Measurements from ENCODE around the gene TSGA10. TPM values are rescaled to one million over a fixed set of nuclear protein-coding genes. Genes with fewer than 3 reads are reported as not detected.
"Not testable (repeated sequence)": the region's sequence is repeated elsewhere in the genome, so short reads cannot be mapped to it uniquely, and the experiment has no call there.

The TSGA10 gene
- total RNA-seq, 2 experiments from 2014 or later: 3.8 to 10.8 TPM

GRCh38 chr2:99067871-99068625, 86.7 kb downstream of the TSGA10 start:
- Histone ChIP-seq H4K20me1 (ENCODE audit: insufficient read depth, low read length) (no peaks in the 10 kb centered on the region), H3K9me3 (ENCODE audit: low read length) (no peaks in the 10 kb centered on the region), H3K9me2 (ENCODE audit: insufficient read depth, low read length) (no peaks in the 10 kb centered on the region), H3K27ac (ENCODE audit: low read depth, low read length, poor library complexity, severe bottlenecking) (no peak overlapping the region), H3K4me1 (ENCODE audit: insufficient read depth, low read length, poor library complexity, severe bottlenecking) (peaks cover 9% of the 10 kb centered on the region), H3K36me3 (ENCODE audit: insufficient read depth, low read length) (no peaks in the 10 kb centered on the region), H2AFZ (ENCODE audit: low read length) (peak overlapping the region; percentile 86; the same call in 1 of the 2 replicates), H3K4me2 (ENCODE audit: low read length) (no peak overlapping the region), H3K4me3 (ENCODE audit: low read depth, low read length, poor library complexity, severe bottlenecking) (no peak overlapping the region), H3K79me2 (ENCODE audit: insufficient read depth, low read depth, low read length) (no peaks in the 10 kb centered on the region)
- BruUV-seq (replicated peaks): no TSS peak
- ChIA-PET CTCF (ENCODE audit: unreplicated experiment) (no interaction called here), POLR2A (interaction anchor here (0.6 to 0.9 kb wide), 4 partner anchors 201 to 817 kb away, joined by 3 to 4 read pairs (median 3); no protein-coding TSS in a partner anchor)
- DNase-seq (ENCODE audit: low spot score): no peak
- intact Hi-C loops (cut with micrococcal nuclease; ENCODE audit: unreplicated experiment): loop anchor here (5.0 kb wide), 1 partner anchor 186 kb away; no protein-coding TSS in a partner anchor
- TF ChIP-seq EZH2phosphoT487 (IDR thresholded peaks at IDR 0.05; ENCODE audit: borderline replicate concordance, low read depth, low read length): no peak
- no peak for TF ChIP-seq CTCF (conservative IDR thresholded peaks at IDR 0.05; ENCODE audit: low read length)

GRCh38 chr2:99066075-99066958, 88.4 kb downstream of the TSGA10 start:
- TF ChIP-seq CTCF (conservative IDR thresholded peaks at IDR 0.05; ENCODE audit: low read length) (peak; percentile 84), EZH2phosphoT487 (IDR thresholded peaks at IDR 0.05; ENCODE audit: borderline replicate concordance, low read depth, low read length) (no peak)
- no peaks in the 10 kb centered on the region for H3K79me2 ChIP-seq (ENCODE audit: insufficient read depth, low read depth, low read length)
- no peaks in the 10 kb centered on the region for H3K9me2 ChIP-seq (ENCODE audit: insufficient read depth, low read length)
- H3K9me3 ChIP-seq (ENCODE audit: low read length): no peaks in the 10 kb centered on the region
- H3K36me3 ChIP-seq (ENCODE audit: insufficient read depth, low read length): no peaks in the 10 kb centered on the region
- H4K20me1 ChIP-seq (ENCODE audit: insufficient read depth, low read length): no peaks in the 10 kb centered on the region
- DNase-seq (ENCODE audit: low spot score): peak; percentile 59
- no peak overlapping the region for H3K27ac ChIP-seq (ENCODE audit: low read depth, low read length, poor library complexity, severe bottlenecking)
- CTCF ChIA-PET (ENCODE audit: unreplicated experiment): no interaction called here
- no TSS peak for BruUV-seq (replicated peaks)
- H3K4me1 ChIP-seq (ENCODE audit: insufficient read depth, low read length, poor library complexity, severe bottlenecking): peaks cover 9% of the 10 kb centered on the region
- POLR2A ChIA-PET: interaction anchor here (0.6 kb wide), 2 partner anchors 11 to 72 kb away, joined by 3 read pairs; no protein-coding TSS in a partner anchor
- H3K4me2 ChIP-seq (ENCODE audit: low read length): peak overlapping the region; percentile 24; the same call in 1 of the 2 replicates
- no peak overlapping the region for H3K4me3 ChIP-seq (ENCODE audit: low read depth, low read length, poor library complexity, severe bottlenecking)
- H2AFZ ChIP-seq (ENCODE audit: low read length): peak overlapping the region; percentile 86
- intact Hi-C loops (cut with micrococcal nuclease; ENCODE audit: unreplicated experiment): loop anchor here (1.0 to 5.0 kb wide), 3 partner anchors 184 to 417 kb away; no protein-coding TSS in a partner anchor

GRCh38 chr2:99049187-99049586, 105.6 kb downstream of the TSGA10 start:
- H3K4me3 ChIP-seq (ENCODE audit: low read depth, low read length, poor library complexity, severe bottlenecking); POLR2A ChIA-PET; H4K20me1 ChIP-seq (ENCODE audit: insufficient read depth, low read length); DNase-seq (ENCODE audit: low spot score); H2AFZ ChIP-seq (ENCODE audit: low read length); H3K4me1 ChIP-seq (ENCODE audit: insufficient read depth, low read length, poor library complexity, severe bottlenecking); BruUV-seq (replicated peaks); CTCF ChIA-PET (ENCODE audit: unreplicated experiment); H3K79me2 ChIP-seq (ENCODE audit: insufficient read depth, low read depth, low read length); H3K9me2 ChIP-seq (ENCODE audit: insufficient read depth, low read length); H3K9me3 ChIP-seq (ENCODE audit: low read length); H3K36me3 ChIP-seq (ENCODE audit: insufficient read depth, low read length); H3K27ac ChIP-seq (ENCODE audit: low read depth, low read length, poor library complexity, severe bottlenecking); H3K4me2 ChIP-seq (ENCODE audit: low read length): not testable (repeated sequence)
- intact Hi-C loops (cut with micrococcal nuclease; ENCODE audit: unreplicated experiment): loop anchor here (10.0 kb wide), 1 partner anchor 194 kb away; no protein-coding TSS in a partner anchor

GRCh38 chr2:99040736-99041300, 113.9 kb downstream of the TSGA10 start:
- BruUV-seq (replicated peaks); H4K20me1 ChIP-seq (ENCODE audit: insufficient read depth, low read length); H3K9me2 ChIP-seq (ENCODE audit: insufficient read depth, low read length); H2AFZ ChIP-seq (ENCODE audit: low read length); H3K4me2 ChIP-seq (ENCODE audit: low read length); H3K4me1 ChIP-seq (ENCODE audit: insufficient read depth, low read length, poor library complexity, severe bottlenecking); CTCF ChIA-PET (ENCODE audit: unreplicated experiment); H3K36me3 ChIP-seq (ENCODE audit: insufficient read depth, low read length); H3K27ac ChIP-seq (ENCODE audit: low read depth, low read length, poor library complexity, severe bottlenecking); H3K9me3 ChIP-seq (ENCODE audit: low read length); H3K4me3 ChIP-seq (ENCODE audit: low read depth, low read length, poor library complexity, severe bottlenecking); DNase-seq (ENCODE audit: low spot score); H3K79me2 ChIP-seq (ENCODE audit: insufficient read depth, low read depth, low read length): not testable (repeated sequence)
- intact Hi-C loops (cut with micrococcal nuclease; ENCODE audit: unreplicated experiment): loop anchor here (10.0 kb wide), 1 partner anchor 186 kb away; no protein-coding TSS in a partner anchor
- POLR2A ChIA-PET: interaction anchor here (0.7 kb wide), 1 partner anchor 15 kb away, joined by 4 read pairs; no protein-coding TSS in a partner anchor

Measured in OCI-LY7 (cell line).